C4-2B (cell line): ENCODE measurements around the gene CDH15.

Experiments used
- H3K27ac ChIP-seq: fragments of 450-650 bp; 2 replicates; pipeline ENCODE4 v1.5.1; 2017
- ZFX ChIP-seq: fragments of 450-650 bp; IDR thresholded peaks from 2 replicates; pipeline ENCODE4 v1.6.1; 2017
- TF ChIP-seq, protein P1 (sequence below): fragments of 450-650 bp; conservative IDR thresholded peaks from 2 replicates; pipeline ENCODE4 v1.5.1; 2017; ENCODE audit warnings: mild to moderate bottlenecking

Gene CDH15

DNA sequence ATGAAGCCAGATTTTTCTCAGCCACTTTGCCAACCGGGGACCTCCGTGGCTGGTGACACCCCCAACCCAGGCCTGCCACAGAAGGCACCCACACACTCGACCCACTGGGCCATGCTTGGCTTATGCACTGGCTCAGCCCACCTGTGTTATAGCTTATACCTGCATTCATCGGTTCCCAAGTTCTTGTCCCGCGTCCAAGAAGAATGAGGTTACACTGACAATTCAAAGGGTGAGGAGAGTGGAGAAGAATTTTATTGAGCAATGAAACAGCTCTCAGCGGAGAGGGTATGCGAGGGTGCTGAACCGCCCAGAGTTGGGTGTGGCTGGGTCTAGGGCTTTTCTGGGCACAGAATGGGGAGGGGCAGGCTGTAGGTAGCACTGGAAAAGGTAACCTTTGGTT, 22.2 kb upstream of the CDH15 start:
- H3K27ac ChIP-seq, result no peak overlapping the region
- TF ChIP-seq, protein P1, sequence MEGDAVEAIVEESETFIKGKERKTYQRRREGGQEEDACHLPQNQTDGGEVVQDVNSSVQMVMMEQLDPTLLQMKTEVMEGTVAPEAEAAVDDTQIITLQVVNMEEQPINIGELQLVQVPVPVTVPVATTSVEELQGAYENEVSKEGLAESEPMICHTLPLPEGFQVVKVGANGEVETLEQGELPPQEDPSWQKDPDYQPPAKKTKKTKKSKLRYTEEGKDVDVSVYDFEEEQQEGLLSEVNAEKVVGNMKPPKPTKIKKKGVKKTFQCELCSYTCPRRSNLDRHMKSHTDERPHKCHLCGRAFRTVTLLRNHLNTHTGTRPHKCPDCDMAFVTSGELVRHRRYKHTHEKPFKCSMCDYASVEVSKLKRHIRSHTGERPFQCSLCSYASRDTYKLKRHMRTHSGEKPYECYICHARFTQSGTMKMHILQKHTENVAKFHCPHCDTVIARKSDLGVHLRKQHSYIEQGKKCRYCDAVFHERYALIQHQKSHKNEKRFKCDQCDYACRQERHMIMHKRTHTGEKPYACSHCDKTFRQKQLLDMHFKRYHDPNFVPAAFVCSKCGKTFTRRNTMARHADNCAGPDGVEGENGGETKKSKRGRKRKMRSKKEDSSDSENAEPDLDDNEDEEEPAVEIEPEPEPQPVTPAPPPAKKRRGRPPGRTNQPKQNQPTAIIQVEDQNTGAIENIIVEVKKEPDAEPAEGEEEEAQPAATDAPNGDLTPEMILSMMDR, result no peak
- TF ChIP-seq ZFX, result no peak

DNA sequence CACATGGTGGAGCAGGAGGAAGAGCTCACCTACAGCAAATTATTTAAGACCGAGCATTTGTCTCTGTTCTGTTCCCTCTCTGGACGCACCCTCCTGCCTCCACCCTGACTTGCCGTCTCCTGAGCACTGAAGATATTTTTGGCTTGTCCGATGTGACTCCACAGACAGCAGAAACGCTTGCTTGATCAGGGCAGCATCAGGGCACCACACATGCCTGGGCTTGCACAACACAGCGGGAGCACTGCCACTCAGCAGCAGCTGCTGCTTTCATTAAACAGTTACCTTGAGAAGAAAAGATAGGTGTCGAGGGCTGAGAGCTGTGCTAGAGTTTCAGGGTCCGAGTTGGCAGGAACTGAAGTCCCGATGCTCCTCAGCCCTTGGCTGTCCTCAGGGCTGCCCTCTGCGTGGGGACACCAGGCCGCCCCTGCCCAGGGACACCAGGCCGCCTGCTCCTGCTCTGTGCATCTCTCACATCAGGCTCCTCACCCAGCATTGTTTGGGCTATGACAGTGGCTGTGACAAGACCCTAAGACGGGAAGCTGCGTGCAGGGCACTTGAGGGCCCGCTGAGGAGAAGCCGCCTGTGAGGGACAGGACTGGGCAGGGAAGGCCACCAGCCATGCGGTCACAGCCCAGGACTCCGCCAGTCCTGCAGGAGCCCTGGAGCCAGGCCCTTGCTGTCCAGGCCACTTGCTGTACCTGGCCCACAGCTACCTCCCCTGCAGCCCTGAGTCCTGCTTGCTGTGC, 21.3 kb upstream of the CDH15 start:
- TF ChIP-seq, protein P1, result no peak
- TF ChIP-seq ZFX, result no peak
- no peak overlapping the region for H3K27ac ChIP-seq

DNA sequence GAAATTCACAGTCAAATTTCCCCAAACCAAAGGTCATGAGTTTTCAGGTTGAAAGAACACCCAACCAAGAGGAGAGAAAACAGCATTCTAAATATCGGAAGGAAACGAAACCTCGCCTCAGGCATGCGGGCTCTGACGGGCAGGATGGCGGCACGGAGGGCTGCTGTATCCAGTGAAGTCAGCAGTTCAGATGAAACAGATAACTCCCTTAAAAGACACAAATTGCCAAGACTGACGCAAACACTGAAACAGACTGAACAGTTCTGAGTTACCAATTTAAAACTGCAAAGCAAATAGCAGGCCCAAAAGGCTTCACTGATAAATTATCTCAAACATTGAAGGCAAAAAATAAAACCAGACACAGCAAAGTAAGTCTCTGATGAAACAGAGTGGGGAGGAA, 20.6 kb upstream of the CDH15 start:
- H3K27ac ChIP-seq, result no peak overlapping the region
- TF ChIP-seq, protein P1, result no peak
- no peak for TF ChIP-seq ZFX

- no peak for TF ChIP-seq ZFX
- TF ChIP-seq, protein P1, result no peak
Measured at GRCh38 chr16:89152831-89153700, 18.5 kb upstream of the CDH15 start.

DNA sequence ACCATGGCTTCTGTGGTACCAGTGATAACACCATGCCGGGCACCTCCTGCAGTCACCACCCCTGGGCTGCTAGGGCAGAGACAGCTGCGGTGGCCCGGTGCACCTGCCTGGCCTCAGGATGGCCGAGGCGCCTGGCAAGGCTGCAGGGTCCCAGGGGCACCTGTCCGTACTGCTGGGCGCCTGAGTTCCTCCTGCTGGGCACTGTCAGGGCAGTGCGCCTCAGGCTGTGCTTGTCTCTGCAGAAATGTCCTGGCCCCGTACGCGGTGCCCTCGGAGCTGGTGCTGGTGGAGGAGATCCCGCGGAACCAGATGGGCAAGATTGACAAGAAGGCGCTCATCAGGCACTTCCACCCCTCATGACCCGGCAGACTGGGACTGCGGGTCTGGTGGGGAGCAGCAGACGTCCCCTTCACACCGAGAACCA, 17.7 kb upstream of the CDH15 start:
- peak overlapping the region; percentile 77 for H3K27ac ChIP-seq
- peak; percentile 21; the same call in 1 of the 2 replicates for TF ChIP-seq ZFX
- TF ChIP-seq, protein P1, result no peak

More at GRCh38 chr16:89152831-89153700, 18.5 kb upstream of the CDH15 start:
- peak overlapping the region; percentile 77 for H3K27ac ChIP-seq

DNA sequence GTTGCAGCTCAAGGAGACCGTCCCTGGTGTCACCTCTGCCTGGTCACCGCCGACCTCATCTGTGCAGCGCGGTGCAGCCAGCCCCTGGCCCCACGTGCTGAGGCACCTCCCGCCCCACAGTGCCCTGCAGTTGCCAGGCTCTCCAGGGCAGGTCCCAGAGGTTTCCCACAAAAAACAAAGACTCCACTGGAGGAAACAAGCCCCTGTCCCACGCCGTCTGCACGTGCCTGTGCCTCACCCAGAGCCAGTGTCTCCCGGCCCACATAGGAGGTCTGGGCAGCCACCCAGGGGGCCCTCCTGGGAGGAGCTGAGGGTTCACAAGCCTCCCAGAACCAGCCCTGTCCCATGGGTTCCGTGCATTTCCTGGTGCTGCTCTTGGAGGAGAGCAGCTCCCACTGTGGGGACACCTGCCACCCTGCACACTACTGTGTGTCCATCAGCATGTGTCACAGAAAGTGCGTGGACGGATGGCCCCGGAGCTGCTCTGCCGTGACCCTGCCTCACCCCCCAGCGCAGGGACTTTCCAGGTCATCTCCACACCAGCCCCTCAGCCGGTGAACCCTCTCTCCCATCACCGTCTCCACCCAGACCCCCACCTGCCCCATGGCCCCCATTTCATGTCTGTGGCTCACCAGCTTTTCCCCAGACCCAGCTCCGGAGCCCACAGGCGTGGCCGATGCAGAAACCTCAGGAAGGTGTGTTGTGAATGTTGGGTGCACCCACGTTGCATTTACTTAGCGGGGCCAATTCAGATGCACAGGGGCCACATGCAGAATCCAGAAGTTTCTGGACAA, 17.0 kb upstream of the CDH15 start:
- peak overlapping the region; percentile 77 for H3K27ac ChIP-seq
- TF ChIP-seq, protein P1, result no peak
- TF ChIP-seq ZFX, result no peak
